ENCODE data around the gene MED14.

Gene MED14

GRCh38 chrX:40663078-40663740 lies 72.1 kb downstream of the MED14 start:
- DNase-seq = no peak

GRCh38 chrX:40661489-40661888 lies 73.9 kb downstream of the MED14 start:
- no peak for DNase-seq

- no peak for DNase-seq
These were observed 75.0 kb downstream of the MED14 start for GRCh38 chrX:40660381-40660780.

- no peak for DNase-seq
These were observed 81.8 kb downstream of the MED14 start for GRCh38 chrX:40653535-40653934.

GRCh38 chrX:40652664-40653063 lies 82.7 kb downstream of the MED14 start:
- no peak for DNase-seq

- peak; percentile 25 for DNase-seq
These were observed 83.6 kb downstream of the MED14 start for GRCh38 chrX:40651620-40652223.

GRCh38 chrX:40647307-40648197 lies 87.8 kb downstream of the MED14 start, which contains the start of gene CXorf38:
CXorf38 (minus strand) TSS chrX:40647561; CDS start chrX:40647520, 41 bp downstream.
- peak; percentile 84 for DNase-seq

- no peak for DNase-seq
These were observed 88.6 kb downstream of the MED14 start for GRCh38 chrX:40646489-40647306.

- no peak for DNase-seq
These were observed 90.5 kb downstream of the MED14 start for GRCh38 chrX:40644821-40645358.

- DNase-seq = no peak
These were observed 91.2 kb downstream of the MED14 start for GRCh38 chrX:40644176-40644575.

GRCh38 chrX:40637687-40638086 lies 97.7 kb downstream of the MED14 start:
- no peak for DNase-seq

- DNase-seq = no peak
These were observed 103.1 kb downstream of the MED14 start for GRCh38 chrX:40632199-40632598.

- DNase-seq = no peak
These were observed 106.8 kb downstream of the MED14 start for GRCh38 chrX:40628506-40628905.

GRCh38 chrX:40625294-40625693 lies 110.0 kb downstream of the MED14 start:
- DNase-seq = no peak

GRCh38 chrX:40623665-40624064 lies 111.7 kb downstream of the MED14 start:
- no peak for DNase-seq

GRCh38 chrX:40623139-40623536 lies 112.2 kb downstream of the MED14 start, which contains the start of gene MPC1L:
MPC1L (plus strand) TSS chrX:40623428; CDS start chrX:40623566, 138 bp downstream.
- DNase-seq = no peak

GRCh38 chrX:40622479-40623138 lies 112.7 kb downstream of the MED14 start:
- DNase-seq = no peak

GRCh38 chrX:40617566-40617965 lies 117.8 kb downstream of the MED14 start:
- no peak for DNase-seq

GRCh38 chrX:40615976-40616375 lies 119.4 kb downstream of the MED14 start:
- no peak for DNase-seq

- no peak for DNase-seq
These were observed 122.8 kb downstream of the MED14 start for GRCh38 chrX:40612511-40612910.

- no peak for DNase-seq
These were observed 128.0 kb downstream of the MED14 start for GRCh38 chrX:40607381-40607780.

- no peak for DNase-seq
These were observed 131.9 kb downstream of the MED14 start for GRCh38 chrX:40603446-40603845.
